Hematopoietic multipotent progenitor cell (in vitro differentiated cells): ENCODE results near the gene C22orf15. TPM values are rescaled to one million over a fixed set of nuclear protein-coding genes. Genes with fewer than 3 reads are reported as not detected.
A peak's percentile ranks its signal among the peaks of the same experiment; 100 is the strongest.

ENCODE experiments used
- DNase-seq, 3 donors: peaks; one replicate each; pipeline ENCODE4 v3.0.0-alpha.2; 2011 to 2015; ENCODE audit warnings: low read depth in 2 of 3, low spot score in 2 of 3
- total RNA-seq: library from RNA; depleted of rRNA; stranded (reverse); fragments of >200 nt; gene quantifications from one replicate; pipeline ENCODE4 v1.2.3, GENCODE V29; 2012

Gene C22orf15
- total RNA-seq, 1 donor = 1.6 TPM

GRCh38 chr22:23750367-23750713 is 12.4 kb upstream of the C22orf15 start:
- DNase-seq = no peak

- DNase-seq = peak; percentile 75 to 88 (median 88)
These were observed 11.9 kb upstream of the C22orf15 start, which contains the start of gene ZNF70 for GRCh38 chr22:23750714-23751440. ZNF70 (minus strand) TSS chr22:23751112; CDS start chr22:23745140, 5,972 bp downstream.

GRCh38 chr22:23751441-23751996 is 11.3 kb upstream of the C22orf15 start:
- no peak for DNase-seq

- DNase-seq = peak in 2 of 3 donors; percentile 49 to 67
These were observed 10.6 kb upstream of the C22orf15 start for GRCh38 chr22:23752090-23752691.

GRCh38 chr22:23752750-23753149 is 10.0 kb upstream of the C22orf15 start:
- DNase-seq = no peak

GRCh38 chr22:23753385-23753784 is 9.4 kb upstream of the C22orf15 start:
- no peak for DNase-seq

- DNase-seq = no peak
These were observed 8.4 kb upstream of the C22orf15 start, which contains the start of gene VPREB3 for GRCh38 chr22:23754220-23754919. VPREB3 (minus strand) TSS chr22:23754425; CDS start chr22:23754363, 62 bp downstream.

- DNase-seq = no peak
These were observed 7.7 kb upstream of the C22orf15 start for GRCh38 chr22:23754980-23755636.

- no peak for DNase-seq
These were observed 7.1 kb upstream of the C22orf15 start for GRCh38 chr22:23755711-23756110.

GRCh38 chr22:23756891-23757290 is 5.9 kb upstream of the C22orf15 start:
- no peak for DNase-seq

GRCh38 chr22:23759566-23759965 is 3.2 kb upstream of the C22orf15 start:
- no peak for DNase-seq

- no peak for DNase-seq
These were observed 2.7 kb upstream of the C22orf15 start for GRCh38 chr22:23760056-23760455.

- DNase-seq = no peak
These were observed 772 bp downstream of the C22orf15 start for GRCh38 chr22:23763579-23763945.

- DNase-seq = no peak
These were observed 1.2 kb downstream of the C22orf15 start for GRCh38 chr22:23763954-23764353.

GRCh38 chr22:23764899-23765881 is 2.4 kb downstream of the C22orf15 start:
- no peak for DNase-seq

GRCh38 chr22:23767303-23767672 is 4.5 kb downstream of the C22orf15 start:
- DNase-seq = no peak

- peak; percentile 44 to 82 (median 81) for DNase-seq
These were observed 5.1 kb downstream of the C22orf15 start, which contains the start of gene CHCHD10 for GRCh38 chr22:23767673-23768548. CHCHD10 (minus strand) TSS chr22:23767972; CDS start chr22:23767874, 98 bp downstream.

- DNase-seq = no peak
These were observed 6.7 kb downstream of the C22orf15 start for GRCh38 chr22:23769321-23769965.
